HCT116 (cell line): ENCODE data around the gene COBL. TPM values are rescaled to one million over a fixed set of nuclear protein-coding genes. Genes with fewer than 3 reads are reported as not detected.

Experiments
- ATAC-seq: fragments of 200-7000 bp; cut with Tn5 transposase; 2 replicates; pipeline ENCODE4 v1.9.1; 2020; ENCODE audit warnings: mild to moderate bottlenecking, moderate library complexity
- BruUV-seq: library from RNA; stranded (reverse); fragments of 400-500 nt; replicated peaks from 2 replicates; lab custom pipeline; 2021; lab: Mats Ljungman, UMichigan
- CTCF ChIA-PET: fragments of 300-600 bp; sonication (Branson Sonifier 250); formaldehyde crosslinking; loops from one replicate; lab custom pipeline; 2021; ENCODE audit warnings: antibody characterized with exemption; lab: Charles Lee
- POLR2A ChIA-PET: fragments of 300-600, 350-600 bp; sonication (Branson Sonifier 250); formaldehyde crosslinking; loops from one replicate; lab custom pipeline; 2021; ENCODE audit warnings: antibody characterized with exemption; lab: Charles Lee
- RAD21 ChIA-PET, 2 experiments: fragments of 300-600 bp; sonication (Branson Sonifier 250); formaldehyde crosslinking; loops; one replicate each; lab custom pipeline; 2023; ENCODE audit warnings: low total read pairs in 2 of 2; ENCODE audit not compliant: uncharacterized antibody in 2 of 2, unreplicated experiment in 2 of 2, low non-redundant PET in 1 of 2; lab: Charles Lee
- DNase-seq: peaks from one replicate; pipeline ENCODE4 v3.0.0-alpha.2; 2010; ENCODE audit warnings: low read depth, low spot score
- H2AFZ ChIP-seq: fragments of 200-600 bp; shearing (Covaris generic), sonication (generic); 2 replicates; pipeline ENCODE4 v1.6.1; 2017; ENCODE audit warnings: low read depth, mixed run types, mixed read lengths, antibody characterized with exemption, low read length; ENCODE audit not compliant: poor library complexity, severe bottlenecking
- H3K27ac ChIP-seq: 2 replicates; pipeline ENCODE4 v1.5.1; 2012; ENCODE audit warnings: low read depth, low read length
- H3K27me3 ChIP-seq: fragments of 200-600 bp; sonication (generic); 2 replicates; pipeline ENCODE4 v1.6.1; 2016; ENCODE audit warnings: mixed run types, low read length, mixed read lengths; ENCODE audit not compliant: insufficient read depth
- H3K36me3 ChIP-seq, 2 experiments: fragments of 200-500 bp in 1 of 2; fragments of 200-600 bp in 1 of 2; sonication (Bioruptor generic) in 1 of 2; sonication (generic) in 1 of 2; 2 replicates each; pipeline versions ENCODE4 v1.5.1 to v1.6.1; 2014 to 2016; ENCODE audit warnings: low read length in 2 of 2, inconsistent platforms in 1 of 2, mixed read lengths in 1 of 2, mixed run types in 1 of 2; ENCODE audit not compliant: insufficient read depth in 2 of 2, control insufficient read depth in 1 of 2
- H3K4me1 ChIP-seq, 2 experiments: fragments of 200-600 bp in 1 of 2; sonication (generic) in 1 of 2; 2 replicates each; pipeline versions ENCODE4 v1.5.1 to v1.6.1; 2012 to 2017; ENCODE audit warnings: low read length in 2 of 2, inconsistent platforms in 1 of 2, mild to moderate bottlenecking in 1 of 2, mixed read lengths in 1 of 2, mixed run types in 1 of 2, moderate library complexity in 1 of 2; ENCODE audit not compliant: insufficient read depth in 2 of 2, control insufficient read depth in 1 of 2
- H3K4me2 ChIP-seq: fragments of 200-600 bp; sonication (generic); 2 replicates; pipeline ENCODE4 v1.6.1; 2017; ENCODE audit warnings: mixed run types, low read length, mixed read lengths
- H3K4me3 ChIP-seq, 2 experiments: fragments of 200-600 bp in 1 of 2; sonication (generic) in 1 of 2; replicated peaks in 1 of 2; 2 replicates each; pipeline ENCODE4 v1.5.1; 2011 to 2016; ENCODE audit warnings: low read length in 2 of 2, control low read depth in 1 of 2, low read depth in 1 of 2, mild to moderate bottlenecking in 1 of 2, mixed read lengths in 1 of 2, mixed run types in 1 of 2
- H3K79me2 ChIP-seq: fragments of 200-600 bp; sonication (generic); 2 replicates; pipeline ENCODE4 v1.6.1; 2017; ENCODE audit warnings: mild to moderate bottlenecking, mixed run types, low read length, moderate library complexity, mixed read lengths; ENCODE audit not compliant: insufficient read depth
- H3K9ac ChIP-seq: fragments of 200-600 bp; sonication (generic); 2 replicates; pipeline ENCODE4 v1.6.1; 2016; ENCODE audit warnings: low read length, mixed read lengths
- H3K9me2 ChIP-seq: fragments of 200-600 bp; sonication (generic), shearing (Covaris generic); 2 replicates; pipeline ENCODE4 v1.6.1; 2017; ENCODE audit warnings: mixed run types, mild to moderate bottlenecking, moderate library complexity; ENCODE audit not compliant: insufficient read depth
- H3K9me3 ChIP-seq, 2 experiments: fragments of 200-500 bp in 1 of 2; fragments of 200-600 bp in 1 of 2; sonication (Bioruptor generic) in 1 of 2; sonication (generic) in 1 of 2; 2 replicates each; pipeline ENCODE4 v1.6.1; 2014 to 2017; ENCODE audit warnings: low read length in 2 of 2, mixed read lengths in 2 of 2, inconsistent platforms in 1 of 2, low read depth in 1 of 2, mild to moderate bottlenecking in 1 of 2, mixed run types in 1 of 2, moderate library complexity in 1 of 2; ENCODE audit not compliant: control insufficient read depth in 1 of 2, insufficient read depth in 1 of 2
- H4K20me1 ChIP-seq: fragments of 200-600 bp; sonication (generic), shearing (Covaris generic); 2 replicates; pipeline ENCODE4 v1.6.1; 2017; ENCODE audit warnings: mixed run types, mild to moderate bottlenecking, moderate library complexity; ENCODE audit not compliant: insufficient read depth
- ATF3 ChIP-seq: IDR thresholded peaks from 2 replicates; pipeline ENCODE4 v1.6.1; 2012
- CBX3 ChIP-seq: IDR thresholded peaks from 2 replicates; pipeline ENCODE4 v1.6.1; 2012; ENCODE audit warnings: low read depth
- CEBPB ChIP-seq: IDR thresholded peaks from 2 replicates; pipeline ENCODE4 v1.6.1; 2012; ENCODE audit warnings: low read depth
- EGR1 ChIP-seq: IDR thresholded peaks from 2 replicates; pipeline ENCODE4 v1.6.1; 2012; ENCODE audit warnings: low read depth
- ELF1 ChIP-seq: IDR thresholded peaks from 2 replicates; pipeline ENCODE4 v1.6.1; 2012; ENCODE audit warnings: low read depth, borderline replicate concordance
- EZH2 ChIP-seq: fragments of 200-600 bp; sonication (generic); IDR thresholded peaks from 2 replicates; pipeline ENCODE4 v1.6.1; 2017; ENCODE audit warnings: antibody characterized with exemption, mixed run types
- EZH2phosphoT487 ChIP-seq: fragments of 200-600 bp; IDR thresholded peaks from 2 replicates; pipeline ENCODE4 v1.6.1; 2018; ENCODE audit warnings: antibody characterized with exemption, borderline replicate concordance
- FOSL1 ChIP-seq: IDR thresholded peaks from 2 replicates; pipeline ENCODE4 v1.6.1; 2012; ENCODE audit warnings: low read depth
- JUND ChIP-seq: IDR thresholded peaks from 2 replicates; pipeline ENCODE4 v1.6.1; 2012
- MAX ChIP-seq: IDR thresholded peaks from 2 replicates; pipeline ENCODE4 v1.6.1; 2012
- POLR2A ChIP-seq: IDR thresholded peaks from 2 replicates; pipeline ENCODE4 v1.7.0; 2011; ENCODE audit warnings: borderline replicate concordance; ENCODE audit not compliant: insufficient read depth, insufficient read length; ENCODE audit errors: extremely low read depth
- POLR2AphosphoS5 ChIP-seq: IDR thresholded peaks from 2 replicates; pipeline ENCODE4 v1.6.1; 2011; ENCODE audit warnings: mild to moderate bottlenecking, low read depth, low read length, moderate library complexity
- RAD21 ChIP-seq: IDR thresholded peaks from 2 replicates; pipeline ENCODE4 v1.6.1; 2012; ENCODE audit warnings: low read depth, mild to moderate bottlenecking
- REST ChIP-seq: IDR thresholded peaks from 2 replicates; pipeline ENCODE4 v1.6.1; 2012; ENCODE audit warnings: low read depth
- SIN3A ChIP-seq: IDR thresholded peaks from 2 replicates; pipeline ENCODE4 v1.6.1; 2012; ENCODE audit warnings: low read depth
- SP1 ChIP-seq: IDR thresholded peaks from 2 replicates; pipeline ENCODE4 v1.6.1; 2012; ENCODE audit warnings: low read depth
- SRF ChIP-seq: IDR thresholded peaks from 2 replicates; pipeline ENCODE4 v1.6.1; 2012; ENCODE audit warnings: low read depth
- ZBTB33 ChIP-seq: IDR thresholded peaks from 2 replicates; pipeline ENCODE4 v1.6.1; 2011; ENCODE audit warnings: mild to moderate bottlenecking, low read length, moderate library complexity; ENCODE audit not compliant: insufficient replicate concordance; ENCODE audit errors: extremely low read depth
- ZFX ChIP-seq: fragments of 450-650 bp; IDR thresholded peaks from 2 replicates; pipeline ENCODE4 v1.6.1; 2017
- intact Hi-C: fragments of 100-400 bp; cut with micrococcal nuclease; formaldehyde crosslinking; loops from 2 replicates; pipeline ENCODE4 v1.10.0; 2022
- total RNA-seq: library from RNA; stranded (reverse); gene quantifications from one replicate; pipeline ENCODE4 v1.2.1, GENCODE V29; 2021; ENCODE audit not compliant: unreplicated experiment
- TF ChIP-seq, protein P1 (sequence below), 3 experiments: fragments of 200-600 bp in 1 of 3; sonication (generic) in 1 of 3; IDR thresholded peaks in 2 of 3; conservative IDR thresholded peaks in 1 of 3; 2 replicates each; pipeline ENCODE4 v1.5.1; 2012 to 2017; ENCODE audit warnings: low read depth in 2 of 3, low read length in 2 of 3, antibody characterized with exemption in 1 of 3, borderline replicate concordance in 1 of 3, control low read depth in 1 of 3, mild to moderate bottlenecking in 1 of 3, mixed read lengths in 1 of 3, mixed run types in 1 of 3, moderate library complexity in 1 of 3; ENCODE audit not compliant: insufficient read depth in 1 of 3

COBL gene
- total RNA-seq, 1 experiment from 2014 or later: 19.3 TPM

DNA sequence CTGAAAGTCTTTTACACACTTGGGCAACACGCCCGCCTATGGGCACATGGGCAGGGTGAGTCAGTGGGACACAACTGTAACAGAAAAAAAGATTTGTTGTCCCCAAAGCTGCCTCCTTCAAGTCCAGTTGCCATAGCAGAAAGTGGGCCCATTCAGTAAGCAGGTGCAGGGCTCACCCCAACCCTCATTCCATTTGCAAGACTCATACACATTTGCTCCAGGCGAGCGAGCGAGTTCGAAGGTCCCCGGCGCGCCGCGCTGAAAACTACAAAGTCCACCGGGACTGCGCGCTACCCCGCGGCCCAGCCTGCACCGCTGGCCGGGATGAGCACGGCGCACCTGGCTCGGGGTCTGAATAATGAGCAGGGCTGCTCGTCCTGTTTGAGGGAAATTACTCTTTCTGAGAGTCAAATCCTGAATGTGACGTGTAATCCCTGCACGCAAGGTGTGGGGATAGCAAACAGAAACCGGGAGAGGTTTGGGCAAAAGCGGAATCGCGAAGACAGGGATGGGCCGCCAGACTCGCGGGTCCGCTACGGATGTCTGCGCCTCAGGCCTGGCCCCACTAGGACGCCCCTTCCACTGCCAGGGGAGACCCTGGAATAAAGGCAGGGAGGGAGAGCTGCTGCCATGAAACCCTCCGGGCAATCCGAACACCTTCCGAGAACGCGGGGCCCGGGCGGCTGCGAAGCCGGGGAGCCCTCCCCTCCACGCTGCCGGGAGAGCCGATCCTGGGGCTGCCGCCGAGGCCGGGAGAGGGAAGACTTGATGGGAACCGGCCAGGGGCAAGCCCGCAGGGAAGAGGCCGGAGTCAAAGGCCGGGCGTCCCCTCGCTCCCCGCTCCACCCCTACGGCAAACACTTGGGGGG, 982 bp downstream of the COBL start:
- no peaks in the 10 kb centered on the region for H3K9me3 ChIP-seq
- H3K4me3 ChIP-seq: peak overlapping the region; percentile 66 to 83
- ATAC-seq: peak; percentile 46
- CTCF ChIA-PET: no interaction called here
- H2AFZ ChIP-seq: no peak overlapping the region
- peak overlapping the region; percentile 81 for H3K9ac ChIP-seq
- peak overlapping the region; percentile 90 for H3K4me2 ChIP-seq
- BruUV-seq: no TSS peak
- peak overlapping the region; percentile 61 for H3K27ac ChIP-seq
- peaks cover 15 to 30% of the 10 kb centered on the region in 2 experiments for H3K4me1 ChIP-seq
- H3K79me2 ChIP-seq: peaks cover 21% of the 10 kb centered on the region
- DNase-seq: peak; percentile 50
- RAD21 ChIA-PET: no interaction called here
- POLR2A ChIA-PET: no interaction called here
- H4K20me1 ChIP-seq: no peaks in the 10 kb centered on the region
- no peaks in the 10 kb centered on the region for H3K9me2 ChIP-seq
- intact Hi-C loops: no loop called here
- no peaks in the 10 kb centered on the region for H3K27me3 ChIP-seq
- no peaks in the 10 kb centered on the region for H3K36me3 ChIP-seq
- no peak for TF ChIP-seq POLR2AphosphoS5
- no peak for TF ChIP-seq REST
- TF ChIP-seq SP1: no peak
- no peak for TF ChIP-seq POLR2A
- no peak for TF ChIP-seq ZBTB33
- TF ChIP-seq SIN3A: no peak
- no peak for TF ChIP-seq EZH2
- TF ChIP-seq RAD21: no peak
- TF ChIP-seq FOSL1: peak; percentile 24; the same call in 1 of the 2 replicates
- no peak for TF ChIP-seq EGR1
- no peak for TF ChIP-seq EZH2phosphoT487
- no peak for TF ChIP-seq SRF
- no peak for TF ChIP-seq CBX3
- peak; percentile 48; the same call in 1 of the 2 replicates for TF ChIP-seq ZFX
- no peak for TF ChIP-seq ATF3
- 0 out of 2 replicates have a peak, but pooled peaks have one; percentile 42 for TF ChIP-seq JUND
- no peak for TF ChIP-seq CEBPB
- TF ChIP-seq, protein P1, sequence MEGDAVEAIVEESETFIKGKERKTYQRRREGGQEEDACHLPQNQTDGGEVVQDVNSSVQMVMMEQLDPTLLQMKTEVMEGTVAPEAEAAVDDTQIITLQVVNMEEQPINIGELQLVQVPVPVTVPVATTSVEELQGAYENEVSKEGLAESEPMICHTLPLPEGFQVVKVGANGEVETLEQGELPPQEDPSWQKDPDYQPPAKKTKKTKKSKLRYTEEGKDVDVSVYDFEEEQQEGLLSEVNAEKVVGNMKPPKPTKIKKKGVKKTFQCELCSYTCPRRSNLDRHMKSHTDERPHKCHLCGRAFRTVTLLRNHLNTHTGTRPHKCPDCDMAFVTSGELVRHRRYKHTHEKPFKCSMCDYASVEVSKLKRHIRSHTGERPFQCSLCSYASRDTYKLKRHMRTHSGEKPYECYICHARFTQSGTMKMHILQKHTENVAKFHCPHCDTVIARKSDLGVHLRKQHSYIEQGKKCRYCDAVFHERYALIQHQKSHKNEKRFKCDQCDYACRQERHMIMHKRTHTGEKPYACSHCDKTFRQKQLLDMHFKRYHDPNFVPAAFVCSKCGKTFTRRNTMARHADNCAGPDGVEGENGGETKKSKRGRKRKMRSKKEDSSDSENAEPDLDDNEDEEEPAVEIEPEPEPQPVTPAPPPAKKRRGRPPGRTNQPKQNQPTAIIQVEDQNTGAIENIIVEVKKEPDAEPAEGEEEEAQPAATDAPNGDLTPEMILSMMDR (IDR thresholded peaks at IDR 0.05 in 2 of 3, conservative IDR thresholded peaks at IDR 0.05 in 1 of 3; ENCODE audit: borderline replicate concordance in 1 of 3, insufficient read depth in 1 of 3, low read depth in 2 of 3, low read length in 2 of 3): no peak
- no peak for TF ChIP-seq MAX
- TF ChIP-seq ELF1: no peak
